CD14-positive monocyte (primary cell): Measurements from ENCODE around the gene BUD23. TPM values are rescaled to one million over a fixed set of nuclear protein-coding genes. Genes with fewer than 3 reads are reported as not detected.

Source experiments
- DNase-seq, 3 donors: peaks; one replicate each; pipeline ENCODE4 v3.0.0-alpha.2; 2011 to 2022
- H2AFZ ChIP-seq: 2 replicates; pipeline ENCODE4 v1.6.0; 2012; ENCODE audit warnings: mild to moderate bottlenecking, low read depth, low read length, inconsistent platforms; ENCODE audit not compliant: insufficient read depth, poor library complexity, severe bottlenecking
- H3K27ac ChIP-seq, 2 donors: 1 replicate in 1 of 2; 2 replicates in 1 of 2; pipeline ENCODE4 v1.5.1; 2012 to 2013; ENCODE audit warnings: low read length in 2 of 2, control low read depth in 1 of 2, inconsistent platforms in 1 of 2, low read depth in 1 of 2, mild to moderate bottlenecking in 1 of 2
- H3K27me3 ChIP-seq, 2 donors: one replicate each; pipeline versions ENCODE4 v1.6.0 to v1.6.1; 2011 to 2013; ENCODE audit warnings: low read length in 2 of 2; ENCODE audit not compliant: control insufficient read depth in 2 of 2, insufficient read depth in 2 of 2
- H3K36me3 ChIP-seq, 2 donors: replicated peaks in 1 of 2; 1 replicate in 1 of 2; 2 replicates in 1 of 2; pipeline versions ENCODE4 v1.5.1 to v1.6.1; 2012 to 2013; ENCODE audit warnings: low read length in 2 of 2, control low read depth in 1 of 2, inconsistent platforms in 1 of 2, mild to moderate bottlenecking in 1 of 2; ENCODE audit not compliant: insufficient read depth in 2 of 2, control insufficient read depth in 1 of 2
- H3K4me1 ChIP-seq, 2 donors: 1 replicate in 1 of 2; 2 replicates in 1 of 2; pipeline versions ENCODE4 v1.5.1 to v1.6.1; 2012 to 2013; ENCODE audit warnings: low read length in 2 of 2, control low read depth in 1 of 2, inconsistent platforms in 1 of 2, mild to moderate bottlenecking in 1 of 2, moderate library complexity in 1 of 2; ENCODE audit not compliant: insufficient read depth in 2 of 2, control insufficient read depth in 1 of 2
- H3K4me2 ChIP-seq: replicated peaks from 2 replicates; pipeline ENCODE3; 2012; ENCODE audit warnings: low read length, moderate library complexity, mild to moderate bottlenecking; ENCODE audit not compliant: poor library complexity, severe bottlenecking; ENCODE audit errors: extremely low read depth
- H3K4me3 ChIP-seq, 3 experiments: fragments of 200-600 bp in 1 of 3; sonication (generic) in 1 of 3; replicated peaks in 1 of 3; 1 replicate in 2 of 3; 2 replicates in 1 of 3; pipeline ENCODE4 v1.5.1; 2011 to 2013; ENCODE audit warnings: low read length in 3 of 3, mild to moderate bottlenecking in 3 of 3, control low read depth in 2 of 3, low read depth in 2 of 3, inconsistent platforms in 1 of 3, moderate library complexity in 1 of 3
- H3K79me2 ChIP-seq: 2 replicates; pipeline ENCODE4 v1.6.0; 2012; ENCODE audit warnings: mild to moderate bottlenecking, control low read depth, inconsistent platforms, low read length, moderate library complexity; ENCODE audit not compliant: insufficient read depth
- H3K9ac ChIP-seq: 2 replicates; pipeline ENCODE4 v1.6.0; 2017; ENCODE audit warnings: low read length, mild to moderate bottlenecking; ENCODE audit not compliant: insufficient read depth, poor library complexity, severe bottlenecking
- H3K9me3 ChIP-seq, 2 donors: replicated peaks in 1 of 2; 1 replicate in 1 of 2; 2 replicates in 1 of 2; pipeline versions ENCODE4 v1.5.1 to v1.6.1; 2012 to 2013; ENCODE audit warnings: low read length in 2 of 2, control low read depth in 1 of 2; ENCODE audit not compliant: control insufficient read depth in 1 of 2, insufficient read depth in 1 of 2
- H4K20me1 ChIP-seq: 2 replicates; pipeline ENCODE4 v1.6.0; 2012; ENCODE audit warnings: mild to moderate bottlenecking, low read length, control low read depth, moderate library complexity; ENCODE audit not compliant: insufficient read depth
- H3K27ac Mint-ChIP-seq, 7 donors: one replicate each; pipeline ENCODE4 v1.8.0; 2020; ENCODE audit warnings: mild to moderate bottlenecking in 7 of 7, mixed read lengths in 7 of 7, moderate library complexity in 6 of 7, inconsistent platforms in 2 of 7
- H3K27me3 Mint-ChIP-seq, 3 donors: one replicate each; pipeline ENCODE4 v1.8.0; 2021 to 2022; ENCODE audit warnings: low read depth in 3 of 3, mild to moderate bottlenecking in 3 of 3, mixed read lengths in 3 of 3, moderate library complexity in 3 of 3, inconsistent platforms in 1 of 3
- H3K36me3 Mint-ChIP-seq, 2 donors: one replicate each; pipeline ENCODE4 v1.8.0; 2020; ENCODE audit warnings: mixed read lengths in 2 of 2, inconsistent platforms in 1 of 2, mild to moderate bottlenecking in 1 of 2
- H3K4me1 Mint-ChIP-seq: one replicate; pipeline ENCODE4 v1.8.0; 2020; ENCODE audit warnings: mild to moderate bottlenecking, mixed read lengths
- H3K4me3 Mint-ChIP-seq, 2 donors: one replicate each; pipeline ENCODE4 v1.8.0; 2020; ENCODE audit warnings: mild to moderate bottlenecking in 2 of 2, mixed read lengths in 2 of 2, moderate library complexity in 1 of 2
- H3K9me3 Mint-ChIP-seq, 7 donors: one replicate each; pipeline ENCODE4 v1.8.0; 2020 to 2022; ENCODE audit warnings: mixed read lengths in 7 of 7, mild to moderate bottlenecking in 6 of 7, moderate library complexity in 6 of 7, inconsistent platforms in 2 of 7
- CTCF ChIP-seq: fragments of 200-600 bp; IDR thresholded peaks from one replicate; pipeline ENCODE4 v1.8.0; 2022; ENCODE audit warnings: antibody characterized with exemption, mild to moderate bottlenecking
- WGBS: methylation state at CpG from one replicate; pipeline ENCODE4 v1.1.5; 2013; ENCODE audit warnings: missing lambda C conversion rate; ENCODE audit not compliant: insufficient coverage; 5-methylcytosine and 5-hydroxymethylcytosine counted together
- intact Hi-C, 2 donors: fragments of 100-400 bp; cut with micrococcal nuclease; formaldehyde crosslinking; loops; one replicate each; pipeline versions ENCODE4 v1.15.0 to v1.15.1; 2023
- polyA plus RNA-seq, 3 donors: library from polyadenylated mRNA; depleted of rRNA in 1 of 3; unstranded in 2 of 3; stranded (reverse) in 1 of 3; fragments of 300-500 nt in 2 of 3; fragments of >200 nt in 1 of 3; fragmentation: Illumina TruSeq in 2 of 3; gene quantifications; 1 replicate in 2 of 3; 2 replicates in 1 of 3; pipeline ENCODE4 v1.2.3, GENCODE V29; 2012 to 2021

BUD23 gene
- polyA plus RNA-seq, 3 donors: 44.5 to 51.9 (median 51.1) TPM

DNA sequence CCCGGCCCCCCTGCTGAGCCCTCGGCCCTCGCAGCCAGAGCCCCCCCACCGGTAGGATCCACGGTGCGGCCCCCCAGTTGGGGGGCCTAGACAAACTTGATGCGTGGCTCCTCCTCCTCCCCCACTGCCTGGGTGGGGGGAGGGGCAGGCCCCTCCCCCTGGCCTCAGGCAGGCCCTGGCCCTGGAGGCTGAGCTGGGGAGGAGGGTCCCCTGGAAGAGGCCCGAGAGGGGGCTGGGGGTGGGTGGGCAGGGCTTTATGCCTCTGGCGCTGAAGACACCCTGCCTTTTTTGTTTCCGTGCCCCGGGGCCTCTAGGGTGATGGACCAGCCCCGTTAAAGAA, 12.1 kb upstream of the BUD23 start:
- Mint-ChIP-seq H3K36me3 (no peaks in the 10 kb centered on the region), H3K27me3 (peaks cover 47 to 72% (median 59%) of the 10 kb centered on the region in 3 donors), H3K27ac (no peak overlapping the region), H3K4me1 (peaks cover 10% of the 10 kb centered on the region), H3K9me3 (peaks cover 0 to 11% (median 3%) of the 10 kb centered on the region in 7 donors), H3K4me3 (no peak overlapping the region)
- Histone ChIP-seq H3K9me3 (peaks cover 0 to 3% of the 10 kb centered on the region in 2 donors), H3K79me2 (no peaks in the 10 kb centered on the region), H3K27ac (no peak overlapping the region), H3K4me3 (no peak overlapping the region), H3K4me2 (no peak overlapping the region), H3K4me1 (peaks cover 9 to 13% of the 10 kb centered on the region in 2 donors), H3K9ac (no peak overlapping the region), H2AFZ (no peak overlapping the region), H4K20me1 (no peaks in the 10 kb centered on the region), H3K27me3 (peaks cover 20 to 56% of the 10 kb centered on the region in 2 donors), H3K36me3 (no peaks in the 10 kb centered on the region)
- TF ChIP-seq CTCF: no peak
- intact Hi-C loops: no loop called here
- DNase-seq: no peak
- WGBS: 49% methylated on average over 4 of the region's 12 CpGs

DNA sequence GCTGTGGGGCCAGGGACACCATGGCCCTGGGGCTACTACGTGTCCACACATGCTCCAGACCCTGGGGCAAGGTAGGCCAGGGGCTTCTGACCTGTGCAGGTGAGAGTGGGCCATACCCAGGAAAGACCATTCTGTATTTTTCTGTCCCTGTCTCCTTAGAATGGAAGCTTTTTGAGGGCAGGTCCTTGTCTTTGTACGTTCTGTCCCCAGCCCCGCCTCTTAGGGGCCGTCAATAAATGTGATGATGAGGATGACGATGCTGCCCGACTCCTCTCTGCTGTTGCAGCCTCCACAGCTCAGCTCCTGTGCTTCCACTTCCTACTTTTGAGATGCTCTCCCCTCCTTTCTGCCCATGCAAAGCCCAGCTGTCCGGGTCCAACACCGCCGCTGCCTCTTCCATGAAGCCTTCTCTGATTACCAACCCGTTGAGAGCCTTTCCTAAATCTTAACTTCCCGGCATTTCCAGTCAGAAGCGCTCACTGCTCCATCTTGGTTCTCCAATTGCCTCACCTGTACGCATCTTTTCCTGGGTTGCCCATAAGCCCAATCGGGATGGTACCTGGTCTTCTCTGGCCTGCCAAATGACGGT, 11.4 kb upstream of the BUD23 start:
- H3K4me3 ChIP-seq: no peak overlapping the region
- DNase-seq: no peak
- H3K27me3 ChIP-seq: peaks cover 16 to 52% of the 10 kb centered on the region in 2 donors
- Mint-ChIP-seq H3K27me3 (peaks cover 42 to 68% (median 52%) of the 10 kb centered on the region in 3 donors), H3K36me3 (no peaks in the 10 kb centered on the region), H3K4me3 (peak overlapping the region in 1 of 2 donors; percentile 69), H3K4me1 (peaks cover 10% of the 10 kb centered on the region), H3K9me3 (peaks cover 0 to 11% (median 3%) of the 10 kb centered on the region in 7 donors), H3K27ac (no peak overlapping the region)
- no peak overlapping the region for H3K4me2 ChIP-seq
- peaks cover 9 to 13% of the 10 kb centered on the region in 2 donors for H3K4me1 ChIP-seq
- H4K20me1 ChIP-seq: no peaks in the 10 kb centered on the region
- no peak for TF ChIP-seq CTCF
- intact Hi-C loops: no loop called here
- no peak overlapping the region for H3K27ac ChIP-seq
- H3K9me3 ChIP-seq: peaks cover 0 to 3% of the 10 kb centered on the region in 2 donors
- no peaks in the 10 kb centered on the region for H3K36me3 ChIP-seq
- no peak overlapping the region for H3K9ac ChIP-seq
- no peaks in the 10 kb centered on the region for H3K79me2 ChIP-seq
- 89% methylated on average over 10 of the region's 15 CpGs for WGBS
- no peak overlapping the region for H2AFZ ChIP-seq
